Heart left ventricle (tissue), 13 donors: Measurements from ENCODE around the gene UQCRH.

ENCODE experiments used
- POLR2A ChIP-seq, 2 donors: fragments of 450-650 bp; IDR thresholded peaks; one replicate each; pipeline ENCODE4 v1.6.1; 2017; ENCODE audit warnings: antibody characterized with exemption in 2 of 2, mild to moderate bottlenecking in 2 of 2, moderate library complexity in 2 of 2
- TF ChIP-seq, protein P1 (sequence below), 12 donors: fragments of 200-600 bp; sonication (generic) in 4 of 12; IDR thresholded peaks; one replicate each; pipeline versions ENCODE4 v1.5.0 to v1.8.0; 2018 to 2022; ENCODE audit warnings: antibody characterized with exemption in 12 of 12, mild to moderate bottlenecking in 5 of 12
- donor health status: ischemic (EF 13 %, LVEDD 7.1; RV severe dilation, severe dysfunction).
- donor health status: DM: no; HTN: yes; CAD: no.
- donor health status: DM: no; HTN: no; CAD: no.
- donor health status: ischemic (EF 25% LVEDD 6.9; RV normal size, moderate dysfunction).
- donor health status: ischemic (EF 25% LVEDD 5.7; RV mildly dilated, moderate dysfunction).
- donor health status: ischemic (EF 35%, LVEDD 5.7; RV mildly dilated, moderate dysfunction).
- donor health status: nonischemic (EF 11% LVEDD 7.7; RV severe dilation, severe dysfunction).
- donor health status: DM: yes; HTN: yes; CAD: no.
- donor health status: PGD.
- donor health status: ischemic (EF 29% LVEDD 5.4; RV normal size, mild dysfunction).
- donor health status: nonischemic (EF 23%, LVEDD 6.1; RV moderate dilation, normal function).

- TF ChIP-seq, protein P1, sequence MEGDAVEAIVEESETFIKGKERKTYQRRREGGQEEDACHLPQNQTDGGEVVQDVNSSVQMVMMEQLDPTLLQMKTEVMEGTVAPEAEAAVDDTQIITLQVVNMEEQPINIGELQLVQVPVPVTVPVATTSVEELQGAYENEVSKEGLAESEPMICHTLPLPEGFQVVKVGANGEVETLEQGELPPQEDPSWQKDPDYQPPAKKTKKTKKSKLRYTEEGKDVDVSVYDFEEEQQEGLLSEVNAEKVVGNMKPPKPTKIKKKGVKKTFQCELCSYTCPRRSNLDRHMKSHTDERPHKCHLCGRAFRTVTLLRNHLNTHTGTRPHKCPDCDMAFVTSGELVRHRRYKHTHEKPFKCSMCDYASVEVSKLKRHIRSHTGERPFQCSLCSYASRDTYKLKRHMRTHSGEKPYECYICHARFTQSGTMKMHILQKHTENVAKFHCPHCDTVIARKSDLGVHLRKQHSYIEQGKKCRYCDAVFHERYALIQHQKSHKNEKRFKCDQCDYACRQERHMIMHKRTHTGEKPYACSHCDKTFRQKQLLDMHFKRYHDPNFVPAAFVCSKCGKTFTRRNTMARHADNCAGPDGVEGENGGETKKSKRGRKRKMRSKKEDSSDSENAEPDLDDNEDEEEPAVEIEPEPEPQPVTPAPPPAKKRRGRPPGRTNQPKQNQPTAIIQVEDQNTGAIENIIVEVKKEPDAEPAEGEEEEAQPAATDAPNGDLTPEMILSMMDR (IDR thresholded peaks at IDR 0.05), result no peak
- no peak for TF ChIP-seq POLR2A (IDR thresholded peaks at IDR 0.05)
These were observed 22.5 kb upstream of the UQCRH start for GRCh38 chr1:46281021-46281420.
